A673 (cell line): ENCODE measurements around the gene ABHD17A. TPM values are rescaled to one million over a fixed set of nuclear protein-coding genes. Genes with fewer than 3 reads are reported as not detected.

Experiments
- BruUV-seq: library from RNA; stranded (reverse); fragments of 400-500 nt; replicated peaks from 2 replicates; lab custom pipeline; 2021; lab: Mats Ljungman, UMichigan
- CTCF ChIA-PET: fragments of 300-600 bp; sonication (Branson Sonifier 250); formaldehyde crosslinking; loops from one replicate; lab custom pipeline; 2022; ENCODE audit warnings: antibody characterized with exemption; lab: Charles Lee
- POLR2A ChIA-PET: fragments of 300-600 bp; sonication (Branson Sonifier 250); formaldehyde crosslinking; loops from one replicate; lab custom pipeline; 2022; ENCODE audit warnings: antibody characterized with exemption; ENCODE audit not compliant: low non-redundant PET; lab: Charles Lee
- DNase-seq: peaks from one replicate; pipeline ENCODE4 v3.0.0-alpha.2; 2015; ENCODE audit warnings: low spot score
- H3K27ac ChIP-seq: fragments of 200-600 bp; sonication (generic); 2 replicates; pipeline ENCODE4 v1.5.1; 2016; ENCODE audit warnings: mixed run types, low read depth, mild to moderate bottlenecking, mixed read lengths, antibody characterized with exemption, low read length; ENCODE audit not compliant: poor library complexity, severe bottlenecking
- H3K27me3 ChIP-seq: fragments of 200-600 bp; sonication (generic); replicated peaks from 2 replicates; pipeline ENCODE4 v1.6.1; 2017; ENCODE audit warnings: mixed run types, low read depth, mild to moderate bottlenecking, mixed read lengths, antibody characterized with exemption, low read length; ENCODE audit not compliant: insufficient read depth, poor library complexity
- H3K36me3 ChIP-seq: fragments of 200-600 bp; sonication (generic); 2 replicates; pipeline ENCODE4 v1.6.1; 2016; ENCODE audit warnings: mixed run types, mild to moderate bottlenecking, mixed read lengths, antibody characterized with exemption, low read length; ENCODE audit not compliant: insufficient read depth, poor library complexity, severe bottlenecking
- H3K4me1 ChIP-seq: fragments of 200-600 bp; sonication (generic); 2 replicates; pipeline ENCODE4 v1.6.1; 2017; ENCODE audit warnings: mixed run types, mild to moderate bottlenecking, mixed read lengths, antibody characterized with exemption, low read length; ENCODE audit not compliant: insufficient read depth, poor library complexity, severe bottlenecking
- H3K4me3 ChIP-seq: fragments of 200-600 bp; sonication (generic); 2 replicates; pipeline ENCODE4 v1.5.1; 2016; ENCODE audit warnings: low read depth, mixed run types, mild to moderate bottlenecking, mixed read lengths, low read length; ENCODE audit not compliant: poor library complexity, severe bottlenecking
- H3K9me3 ChIP-seq: fragments of 200-600 bp; sonication (generic); 2 replicates; pipeline ENCODE4 v1.6.1; 2016; ENCODE audit warnings: mixed run types, low read depth, mild to moderate bottlenecking, mixed read lengths, antibody characterized with exemption, low read length; ENCODE audit not compliant: poor library complexity, severe bottlenecking
- CTCF ChIP-seq: fragments of 300-800, 200-600 bp; sonication (generic); conservative IDR thresholded peaks from 2 replicates; pipeline ENCODE4 v1.5.1; 2017; ENCODE audit warnings: low read depth, mild to moderate bottlenecking, antibody characterized with exemption, low read length, moderate library complexity, mixed read lengths
- EZH2 ChIP-seq: fragments of 200-600 bp; sonication (generic); IDR thresholded peaks from 2 replicates; pipeline ENCODE4 v1.6.1; 2017; ENCODE audit warnings: borderline replicate concordance, low read depth, mild to moderate bottlenecking, mixed read lengths, antibody characterized with exemption, low read length; ENCODE audit not compliant: poor library complexity, severe bottlenecking
- intact Hi-C: fragments of 100-400 bp; cut with micrococcal nuclease; formaldehyde crosslinking; loops from one replicate; pipeline ENCODE4 v1.10.0; 2022; ENCODE audit not compliant: unreplicated experiment
- total RNA-seq: library from RNA; stranded (reverse); gene quantifications from 2 replicates; pipeline ENCODE4 v1.2.3, GENCODE V29; 2021

The ABHD17A gene
- total RNA-seq, 1 experiment from 2014 or later = 56.9 TPM

GRCh38 chr19:1920644-1921043, 35.3 kb upstream of the ABHD17A start:
- DNase-seq = no peak
- Histone ChIP-seq H3K27ac (no peak overlapping the region), H3K4me1 (no peaks in the 10 kb centered on the region), H3K9me3 (no peaks in the 10 kb centered on the region), H3K27me3 (no peaks in the 10 kb centered on the region), H3K36me3 (peaks cover 47% of the 10 kb centered on the region), H3K4me3 (no peak overlapping the region)
- CTCF ChIA-PET = no interaction called here
- BruUV-seq = no TSS peak
- intact Hi-C loops = no loop called here
- POLR2A ChIA-PET = no interaction called here
- TF ChIP-seq EZH2 (no peak), CTCF (no peak)

- ChIA-PET CTCF (no interaction called here), POLR2A (no interaction called here)
- H3K4me1 ChIP-seq = no peaks in the 10 kb centered on the region
- intact Hi-C loops = no loop called here
- no peaks in the 10 kb centered on the region for H3K9me3 ChIP-seq
- no peak for DNase-seq
- TF ChIP-seq EZH2 = no peak
- no peak for TF ChIP-seq CTCF
- H3K4me3 ChIP-seq = no peak overlapping the region
- no TSS peak for BruUV-seq
- no peak overlapping the region for H3K27ac ChIP-seq
- peaks cover 42% of the 10 kb centered on the region for H3K36me3 ChIP-seq
- H3K27me3 ChIP-seq = no peaks in the 10 kb centered on the region
Observed at GRCh38 chr19:1918975-1919374, 33.7 kb upstream of the ABHD17A start.

GRCh38 chr19:1917926-1918325, 32.6 kb upstream of the ABHD17A start:
- Histone ChIP-seq H3K27me3 (no peaks in the 10 kb centered on the region), H3K27ac (no peak overlapping the region), H3K4me1 (no peaks in the 10 kb centered on the region), H3K4me3 (no peak overlapping the region), H3K9me3 (no peaks in the 10 kb centered on the region), H3K36me3 (peaks cover 45% of the 10 kb centered on the region)
- no TSS peak for BruUV-seq
- ChIA-PET POLR2A (no interaction called here), CTCF (no interaction called here)
- intact Hi-C loops = no loop called here
- DNase-seq = no peak
- TF ChIP-seq CTCF = no peak
- TF ChIP-seq EZH2 = no peak
